ENCODE measurements around the gene NRBF2. TPM values are rescaled to one million over a fixed set of nuclear protein-coding genes. Genes with fewer than 3 reads are reported as not detected.
"Not testable (repeated sequence)": the region's sequence is repeated elsewhere in the genome, so short reads cannot be mapped to it uniquely, and the experiment has no call there.

NRBF2 gene
- total RNA-seq, 4 donors from 2014 or later = 17.3 to 24.0 (median 22.7) TPM

DNA sequence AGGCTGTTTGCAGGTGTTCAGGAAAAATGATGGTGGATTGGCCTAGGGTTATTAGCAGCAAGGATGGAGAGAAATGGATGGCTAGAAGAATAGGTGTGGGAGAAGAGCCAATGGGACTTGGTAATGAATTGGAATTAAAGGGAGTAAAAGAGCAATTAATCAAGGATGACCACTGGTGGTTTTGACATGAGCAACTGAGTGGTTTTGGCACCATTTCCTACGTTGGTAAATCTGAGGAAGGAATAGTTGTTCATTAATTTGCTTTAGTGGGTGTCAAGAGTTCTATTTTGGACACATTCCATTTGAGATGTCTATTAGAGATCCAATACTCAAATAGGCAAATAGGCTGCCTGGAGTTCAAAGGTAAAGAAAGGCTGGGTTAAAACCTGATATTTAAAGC lies 38.2 kb upstream of the NRBF2 start:
- H3K4me3 ChIP-seq (ENCODE audit: low read depth, poor library complexity, severe bottlenecking) = no peak overlapping the region
- 70 to 73% methylated on average over 1 of the region's 1 CpG for WGBS, 2 donors
- intact Hi-C loops (cut with DNase I; ENCODE audit: low total_unique reads) = no loop called here
- no peak for TF ChIP-seq POLR2A (IDR thresholded peaks at IDR 0.05)
- TF ChIP-seq, protein P1, sequence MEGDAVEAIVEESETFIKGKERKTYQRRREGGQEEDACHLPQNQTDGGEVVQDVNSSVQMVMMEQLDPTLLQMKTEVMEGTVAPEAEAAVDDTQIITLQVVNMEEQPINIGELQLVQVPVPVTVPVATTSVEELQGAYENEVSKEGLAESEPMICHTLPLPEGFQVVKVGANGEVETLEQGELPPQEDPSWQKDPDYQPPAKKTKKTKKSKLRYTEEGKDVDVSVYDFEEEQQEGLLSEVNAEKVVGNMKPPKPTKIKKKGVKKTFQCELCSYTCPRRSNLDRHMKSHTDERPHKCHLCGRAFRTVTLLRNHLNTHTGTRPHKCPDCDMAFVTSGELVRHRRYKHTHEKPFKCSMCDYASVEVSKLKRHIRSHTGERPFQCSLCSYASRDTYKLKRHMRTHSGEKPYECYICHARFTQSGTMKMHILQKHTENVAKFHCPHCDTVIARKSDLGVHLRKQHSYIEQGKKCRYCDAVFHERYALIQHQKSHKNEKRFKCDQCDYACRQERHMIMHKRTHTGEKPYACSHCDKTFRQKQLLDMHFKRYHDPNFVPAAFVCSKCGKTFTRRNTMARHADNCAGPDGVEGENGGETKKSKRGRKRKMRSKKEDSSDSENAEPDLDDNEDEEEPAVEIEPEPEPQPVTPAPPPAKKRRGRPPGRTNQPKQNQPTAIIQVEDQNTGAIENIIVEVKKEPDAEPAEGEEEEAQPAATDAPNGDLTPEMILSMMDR (IDR thresholded peaks at IDR 0.05) = no peak
- no peak for DNase-seq (ENCODE audit: low spot score in 2 of 2)

DNA sequence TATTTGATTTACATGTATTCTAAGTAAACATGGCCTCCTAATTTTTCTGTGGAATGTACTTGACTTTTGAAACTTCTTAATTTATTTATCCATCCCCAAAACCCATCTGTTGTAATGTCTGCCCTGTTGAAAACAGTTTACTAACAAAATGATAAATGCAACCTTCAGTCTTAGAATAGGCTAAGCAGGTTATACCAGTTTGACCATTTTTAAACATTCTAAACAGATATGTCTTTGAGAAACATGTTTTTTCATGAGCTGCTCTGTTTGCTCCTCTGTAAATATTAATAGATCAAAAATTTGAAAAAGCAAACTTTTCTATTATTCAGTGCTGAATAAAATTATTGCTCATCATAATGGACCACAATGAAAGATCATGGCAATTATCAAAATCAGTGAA lies 33.4 kb upstream of the NRBF2 start:
- TF ChIP-seq POLR2A (IDR thresholded peaks at IDR 0.05) = no peak
- no peak overlapping the region for H3K4me3 ChIP-seq (ENCODE audit: low read depth, poor library complexity, severe bottlenecking)
- intact Hi-C loops (cut with DNase I; ENCODE audit: low total_unique reads) = no loop called here
- no peak for DNase-seq (ENCODE audit: low spot score in 2 of 2)

DNA sequence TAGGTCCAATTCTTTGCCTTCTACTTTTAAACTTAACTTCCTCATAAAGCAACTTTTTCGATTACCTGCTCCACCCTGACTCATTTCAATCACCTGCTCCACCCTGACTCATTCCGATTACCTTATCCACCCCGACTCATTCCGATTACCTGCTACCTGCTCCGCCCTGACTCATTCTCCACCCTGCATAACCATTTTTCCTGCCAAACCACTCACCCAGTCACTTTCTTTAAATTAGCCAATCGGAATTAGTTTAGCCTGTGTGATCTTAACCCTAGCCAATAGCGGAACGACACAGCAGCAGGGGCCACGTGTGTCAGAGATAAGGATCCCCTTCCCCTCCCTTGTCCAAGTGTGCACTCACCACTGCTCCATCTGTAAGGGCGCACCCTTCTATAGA lies 32.0 kb upstream of the NRBF2 start:
- H3K4me3 ChIP-seq (ENCODE audit: low read depth, poor library complexity, severe bottlenecking); DNase-seq (ENCODE audit: low spot score in 2 of 2); intact Hi-C loops (cut with DNase I; ENCODE audit: low total_unique reads): not testable (repeated sequence)
- WGBS, 2 donors = 63 to 77% methylated on average over 10 of the region's 10 CpGs

DNA sequence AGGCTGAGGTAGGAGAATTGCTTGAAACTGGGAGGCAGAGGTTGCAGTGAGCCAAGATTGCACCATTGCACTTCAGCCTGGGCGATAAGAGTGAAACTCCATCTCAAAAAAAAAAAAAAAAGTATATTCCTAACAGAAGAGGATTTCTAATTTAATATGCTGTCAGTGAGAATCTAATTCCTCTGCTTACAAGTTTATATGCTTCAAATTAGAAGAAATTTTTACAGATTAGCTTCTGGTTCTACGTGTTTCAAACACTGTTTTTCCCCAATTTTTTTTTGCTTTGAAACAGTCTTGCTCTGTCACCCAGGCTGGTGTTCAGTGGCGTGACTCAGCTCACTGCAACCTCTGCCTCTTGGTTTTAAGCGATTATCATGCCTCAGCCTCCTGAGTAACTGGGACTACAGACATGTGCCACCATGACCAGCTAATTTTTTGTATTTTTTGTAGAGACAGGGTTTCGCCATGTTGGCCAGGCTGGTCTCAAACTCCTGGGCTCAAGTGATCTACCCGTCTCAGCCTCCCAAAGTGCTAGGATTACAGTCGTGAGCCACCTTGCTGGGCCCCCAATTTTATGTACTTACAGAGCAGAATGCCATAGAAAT lies 30.7 kb upstream of the NRBF2 start:
- H3K4me3 ChIP-seq (ENCODE audit: low read depth, poor library complexity, severe bottlenecking); intact Hi-C loops (cut with DNase I; ENCODE audit: low total_unique reads); DNase-seq (ENCODE audit: low spot score in 2 of 2): not testable (repeated sequence)
- 90 to 92% methylated on average over 7 of the region's 7 CpGs for WGBS, 2 donors

DNA sequence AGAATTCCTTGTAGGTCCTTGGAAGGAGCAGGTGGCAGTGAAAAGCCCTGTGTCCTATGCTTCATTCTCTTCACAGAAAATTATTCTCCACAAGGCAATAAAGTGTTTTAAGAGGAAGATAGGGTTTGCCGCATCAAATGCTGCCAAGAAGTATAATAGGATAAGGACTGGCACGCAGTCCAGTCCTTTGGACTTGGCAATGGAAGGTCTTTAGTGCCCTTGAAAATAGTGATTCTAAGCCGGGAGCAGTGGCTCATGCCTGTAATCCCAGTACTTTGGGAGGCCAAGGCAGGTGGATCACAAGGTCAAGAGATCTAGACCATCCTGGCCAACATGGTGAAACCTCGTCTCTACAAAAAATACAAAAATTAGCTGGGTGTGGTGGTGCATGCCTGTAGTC lies 29.9 kb upstream of the NRBF2 start:
- WGBS, 2 donors = 96 to 99% methylated on average over 4 of the region's 4 CpGs
- H3K4me3 ChIP-seq (ENCODE audit: low read depth, poor library complexity, severe bottlenecking); intact Hi-C loops (cut with DNase I; ENCODE audit: low total_unique reads); DNase-seq (ENCODE audit: low spot score in 2 of 2): not testable (repeated sequence)

DNA sequence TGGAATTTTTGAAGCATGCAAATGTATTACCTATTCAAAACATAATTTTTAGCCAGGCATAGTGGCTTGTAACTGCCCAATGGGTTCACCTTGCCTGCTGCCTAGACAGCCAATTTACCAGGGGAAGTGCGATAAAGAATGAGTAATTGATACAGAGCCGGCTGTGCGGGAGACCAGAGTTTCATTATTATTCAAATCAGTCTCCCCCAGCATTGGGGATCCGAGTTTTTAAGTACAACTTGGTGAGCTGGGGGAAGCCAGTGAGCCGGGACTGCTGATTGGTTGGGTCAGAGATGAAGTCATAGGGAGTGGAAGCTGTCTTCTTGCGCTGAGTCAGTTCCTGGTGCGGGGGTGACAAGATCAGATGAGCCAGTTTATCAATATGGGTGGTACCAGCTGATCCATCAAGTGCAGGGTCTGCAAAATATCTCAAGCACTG lies 29.1 kb upstream of the NRBF2 start:
- intact Hi-C loops (cut with DNase I; ENCODE audit: low total_unique reads) = no loop called here
- no peak for DNase-seq (ENCODE audit: low spot score in 2 of 2)
- TF ChIP-seq POLR2A (IDR thresholded peaks at IDR 0.05) = no peak
- TF ChIP-seq, protein P1 (IDR thresholded peaks at IDR 0.05) = no peak
- 78 to 87% methylated on average over 7 of the region's 7 CpGs for WGBS, 2 donors
- H3K4me3 ChIP-seq (ENCODE audit: low read depth, poor library complexity, severe bottlenecking) = no peak overlapping the region

DNA sequence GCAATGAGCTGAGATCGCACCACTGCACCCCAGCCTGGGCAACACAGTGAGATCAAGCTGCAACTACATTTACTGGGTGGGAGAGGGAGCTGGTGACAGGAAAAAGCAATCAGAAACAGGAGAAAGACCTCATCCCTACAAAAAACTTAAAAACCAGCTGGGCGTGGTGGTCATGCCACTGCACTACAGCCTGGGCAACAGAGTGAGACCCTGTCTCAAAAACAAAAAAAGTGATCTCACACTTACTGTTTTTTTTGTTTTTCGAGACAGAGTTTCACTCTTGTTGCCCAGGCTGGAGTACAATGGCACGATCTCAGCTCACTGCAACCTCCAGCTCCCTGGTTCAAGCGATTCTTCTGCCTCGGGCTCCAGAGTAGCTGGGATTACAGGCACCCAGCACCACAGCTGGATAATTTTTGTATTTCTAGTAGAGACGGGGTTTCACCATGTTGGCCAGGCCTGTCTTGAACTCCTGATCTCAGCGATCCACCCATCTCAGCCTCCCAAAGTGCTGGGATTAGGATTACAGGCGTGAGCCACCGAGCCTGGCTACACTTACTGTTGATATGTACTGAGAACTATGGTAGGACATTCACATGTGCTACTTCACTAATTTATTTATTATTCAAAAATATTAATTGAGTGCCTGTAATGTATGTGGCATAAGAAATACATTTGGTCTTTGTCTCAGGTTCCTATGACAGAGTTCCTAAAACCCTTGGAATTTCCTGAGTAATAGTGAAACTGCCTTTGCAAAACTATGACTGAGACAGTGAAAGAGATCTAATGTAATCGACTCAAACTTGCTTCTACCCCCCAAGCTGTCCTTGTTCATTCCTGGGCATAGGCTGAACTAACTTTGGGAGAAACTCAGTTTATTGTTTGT lies 27.7 kb upstream of the NRBF2 start:
- intact Hi-C loops (cut with DNase I; ENCODE audit: low total_unique reads) = no loop called here
- no peak for TF ChIP-seq POLR2A (IDR thresholded peaks at IDR 0.05)
- TF ChIP-seq, protein P1 (IDR thresholded peaks at IDR 0.05) = no peak
- H3K4me3 ChIP-seq (ENCODE audit: low read depth, poor library complexity, severe bottlenecking) = no peak overlapping the region
- 77 to 81% methylated on average over 11 of the region's 11 CpGs for WGBS, 2 donors
- DNase-seq (ENCODE audit: low spot score in 2 of 2) = no peak
